GM23338 (cell line): Measurements from ENCODE around the gene UIMC1. TPM values are rescaled to one million over a fixed set of nuclear protein-coding genes. Genes with fewer than 3 reads are reported as not detected.

Experiments
- ATAC-seq: fragments of 200-7000 bp; cut with Tn5 transposase; 3 replicates; pipeline ENCODE4 v1.9.1; 2020
- DNase-seq: peaks from one replicate; pipeline ENCODE4 v3.0.0-alpha.2; 2015; ENCODE audit warnings: low spot score
- H2AFZ ChIP-seq: fragments of 200-600 bp; sonication (generic); 2 replicates; pipeline ENCODE4 v1.8.0; 2016; ENCODE audit warnings: antibody characterized with exemption, mild to moderate bottlenecking, moderate library complexity
- H3F3A ChIP-seq: fragments of 200-600 bp; sonication (generic); replicated peaks from 2 replicates; pipeline ENCODE4 v1.8.0; 2017; ENCODE audit warnings: antibody characterized with exemption, mixed run types, low read depth
- H3K27ac ChIP-seq: fragments of 200-600 bp; sonication (generic); 2 replicates; pipeline ENCODE4 v1.6.1; 2016; ENCODE audit warnings: low read depth
- H3K27me3 ChIP-seq: fragments of 200-600 bp; sonication (generic); 2 replicates; pipeline ENCODE4 v1.8.0; 2016; ENCODE audit warnings: mild to moderate bottlenecking, mixed run types, moderate library complexity; ENCODE audit not compliant: insufficient read depth
- H3K36me3 ChIP-seq: fragments of 200-600 bp; sonication (generic); 2 replicates; pipeline ENCODE4 v1.8.0; 2016; ENCODE audit warnings: mild to moderate bottlenecking; ENCODE audit not compliant: insufficient read depth
- H3K4me1 ChIP-seq: fragments of 200-600 bp; sonication (generic); 2 replicates; pipeline ENCODE4 v1.8.0; 2016; ENCODE audit warnings: mild to moderate bottlenecking, moderate library complexity; ENCODE audit not compliant: insufficient read depth
- H3K4me2 ChIP-seq: fragments of 200-600 bp; sonication (generic); 2 replicates; pipeline ENCODE4 v1.7.1; 2017; ENCODE audit warnings: mixed run types
- H3K4me3 ChIP-seq: fragments of 200-600 bp; sonication (generic); 2 replicates; pipeline ENCODE4 v1.6.1; 2016; ENCODE audit warnings: mixed run types
- H3K79me2 ChIP-seq: fragments of 200-600 bp; sonication (generic); replicated peaks from 2 replicates; pipeline ENCODE4 v1.8.0; 2017; ENCODE audit warnings: mild to moderate bottlenecking; ENCODE audit not compliant: insufficient read depth
- H3K9me2 ChIP-seq: fragments of 200-600 bp; sonication (generic); 2 replicates; pipeline ENCODE4 v1.8.0; 2017; ENCODE audit not compliant: insufficient read depth
- H4K20me1 ChIP-seq: fragments of 200-600 bp; sonication (generic); replicated peaks from 2 replicates; pipeline ENCODE4 v1.8.0; 2017; ENCODE audit warnings: mild to moderate bottlenecking; ENCODE audit not compliant: insufficient read depth
- H3K27ac Mint-ChIP-seq: 2 replicates; pipeline ENCODE4 v1.8.0; 2020; ENCODE audit warnings: inconsistent platforms, mild to moderate bottlenecking, moderate library complexity, mixed read lengths
- H3K27me3 Mint-ChIP-seq: 3 replicates; pipeline ENCODE4 v1.8.0; 2022; ENCODE audit warnings: low read depth, mild to moderate bottlenecking, moderate library complexity, mixed read lengths, inconsistent platforms; ENCODE audit not compliant: insufficient read depth, poor library complexity
- H3K36me3 Mint-ChIP-seq: 3 replicates; pipeline ENCODE4 v1.8.0; 2021; ENCODE audit warnings: low read depth, mild to moderate bottlenecking, inconsistent platforms, moderate library complexity, mixed read lengths
- H3K4me1 Mint-ChIP-seq: 3 replicates; pipeline ENCODE4 v1.8.0; 2020; ENCODE audit warnings: mild to moderate bottlenecking, inconsistent platforms, mixed read lengths
- H3K4me3 Mint-ChIP-seq: 3 replicates; pipeline ENCODE4 v1.8.0; 2021; ENCODE audit warnings: moderate library complexity, mild to moderate bottlenecking, inconsistent platforms, mixed read lengths
- H3K9me3 Mint-ChIP-seq: 3 replicates; pipeline ENCODE4 v1.8.0; 2020; ENCODE audit warnings: moderate library complexity, mild to moderate bottlenecking, inconsistent platforms, mixed read lengths
- CREB1 ChIP-seq: fragments of 250-450 bp; sonication (Bioruptor Pico); IDR thresholded peaks from 2 replicates; pipeline ENCODE4 v1.5.0; 2020; ENCODE audit warnings: low read depth, mild to moderate bottlenecking, moderate library complexity
- EZH2phosphoT487 ChIP-seq: fragments of 200-600 bp; sonication (generic); IDR thresholded peaks from one replicate; pipeline ENCODE4 v1.8.1; 2018; ENCODE audit warnings: antibody characterized with exemption; ENCODE audit not compliant: unreplicated experiment
- NANOG ChIP-seq: IDR thresholded peaks from 2 replicates; pipeline ENCODE4 v1.6.1; 2016; ENCODE audit warnings: antibody characterized with exemption, borderline replicate concordance
- POLR2AphosphoS5 ChIP-seq: IDR thresholded peaks from 2 replicates; pipeline ENCODE4 v1.6.1; 2016; ENCODE audit warnings: antibody characterized with exemption, low read depth
- polyA plus RNA-seq: library from polyadenylated mRNA; unstranded; fragments of >200 nt; fragmentation: Nextera tagmentation; extraction: Ambion mirVana; gene quantifications from 2 replicates; pipeline ENCODE4 v1.2.1, GENCODE V29; 2016
- total RNA-seq: library from RNA; depleted of rRNA; stranded (reverse); fragments of >200 nt; shearing (Covaris generic); gene quantifications from 2 replicates; pipeline ENCODE4 v1.2.3, GENCODE V29; 2014
- TF ChIP-seq, protein P1 (sequence below), 2 experiments: fragments of 200-600 bp in 1 of 2; sonication (generic) in 1 of 2; conservative IDR thresholded peaks; 2 replicates each; pipeline versions ENCODE4 v1.5.1 to v1.6.1; 2016 to 2017; ENCODE audit warnings: antibody characterized with exemption in 2 of 2, low read depth in 2 of 2, mild to moderate bottlenecking in 2 of 2, moderate library complexity in 1 of 2
- TF ChIP-seq, protein P2 (sequence below): IDR thresholded peaks from 2 replicates; pipeline ENCODE4 v1.6.1; 2016; ENCODE audit warnings: antibody characterized with exemption
- TF ChIP-seq, protein P3 (sequence below): fragments of 250-450 bp; sonication (Bioruptor Pico); IDR thresholded peaks from 2 replicates; pipeline ENCODE4 v1.5.0; 2020; ENCODE audit warnings: mild to moderate bottlenecking, moderate library complexity

Gene UIMC1
- total and polyA plus RNA-seq, 2 experiments from 2014 or later = 36.4 to 40.1 TPM

DNA sequence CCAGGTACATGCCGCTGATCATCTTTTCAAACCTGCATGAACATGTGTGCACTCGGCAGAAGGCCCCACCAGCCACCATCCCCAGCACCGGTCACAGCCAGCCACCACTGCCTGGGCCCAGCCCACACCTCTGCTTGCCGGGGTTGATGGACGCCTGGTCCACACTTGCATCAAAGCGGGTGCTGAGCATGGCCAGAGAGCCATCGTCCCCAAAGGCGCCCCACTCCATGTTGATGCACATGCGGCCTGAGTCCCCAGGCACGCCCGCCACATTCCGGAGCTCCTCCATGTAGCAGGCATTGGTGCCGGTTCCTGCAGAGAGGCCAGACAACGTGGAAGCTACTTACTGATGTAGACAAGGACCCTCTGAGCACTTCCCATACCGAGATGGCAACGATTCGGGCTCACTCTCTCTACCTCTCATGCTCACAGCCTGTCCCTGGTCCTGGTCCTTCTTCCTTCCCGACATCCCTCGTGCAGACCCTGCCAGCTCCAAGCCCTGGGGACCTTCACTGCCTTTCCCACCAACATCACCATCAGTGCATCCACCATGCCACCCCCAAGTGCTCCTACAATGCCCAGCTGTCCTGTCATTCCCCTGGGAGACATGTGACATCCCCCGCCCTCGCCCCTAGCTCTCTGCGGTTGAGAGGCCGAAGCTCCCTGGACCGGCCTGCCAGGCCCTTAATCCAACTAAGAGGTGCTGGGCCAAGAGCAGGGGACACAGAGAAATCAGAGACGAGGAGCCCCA, 124.6 kb downstream of the UIMC1 start:
- Mint-ChIP-seq H3K27ac (no peak overlapping the region; the same call in 1 of the 2 replicates), H3K9me3 (no peaks in the 10 kb centered on the region), H3K36me3 (no peaks in the 10 kb centered on the region), H3K4me1 (peaks cover 12% of the 10 kb centered on the region; the same call in 2 of the 3 replicates), H3K27me3 (peaks cover 8% of the 10 kb centered on the region), H3K4me3 (no peak overlapping the region)
- DNase-seq (no peak), ATAC-seq (no peak)
- Histone ChIP-seq H3K9me2 (no peaks in the 10 kb centered on the region), H4K20me1 (no peaks in the 10 kb centered on the region), H2AFZ (no peak overlapping the region), H3K79me2 (no peaks in the 10 kb centered on the region), H3K4me1 (no peaks in the 10 kb centered on the region), H3K27me3 (no peaks in the 10 kb centered on the region), H3K36me3 (no peaks in the 10 kb centered on the region), H3K4me2 (no peak overlapping the region), H3K4me3 (no peak overlapping the region), H3F3A (no peaks in the 10 kb centered on the region), H3K27ac (no peak overlapping the region)
- TF ChIP-seq CREB1 (CRISPR knock-in tag) (no peak), EZH2phosphoT487 (no peak), POLR2AphosphoS5 (no peak), NANOG (no peak)
- TF ChIP-seq, protein P1, sequence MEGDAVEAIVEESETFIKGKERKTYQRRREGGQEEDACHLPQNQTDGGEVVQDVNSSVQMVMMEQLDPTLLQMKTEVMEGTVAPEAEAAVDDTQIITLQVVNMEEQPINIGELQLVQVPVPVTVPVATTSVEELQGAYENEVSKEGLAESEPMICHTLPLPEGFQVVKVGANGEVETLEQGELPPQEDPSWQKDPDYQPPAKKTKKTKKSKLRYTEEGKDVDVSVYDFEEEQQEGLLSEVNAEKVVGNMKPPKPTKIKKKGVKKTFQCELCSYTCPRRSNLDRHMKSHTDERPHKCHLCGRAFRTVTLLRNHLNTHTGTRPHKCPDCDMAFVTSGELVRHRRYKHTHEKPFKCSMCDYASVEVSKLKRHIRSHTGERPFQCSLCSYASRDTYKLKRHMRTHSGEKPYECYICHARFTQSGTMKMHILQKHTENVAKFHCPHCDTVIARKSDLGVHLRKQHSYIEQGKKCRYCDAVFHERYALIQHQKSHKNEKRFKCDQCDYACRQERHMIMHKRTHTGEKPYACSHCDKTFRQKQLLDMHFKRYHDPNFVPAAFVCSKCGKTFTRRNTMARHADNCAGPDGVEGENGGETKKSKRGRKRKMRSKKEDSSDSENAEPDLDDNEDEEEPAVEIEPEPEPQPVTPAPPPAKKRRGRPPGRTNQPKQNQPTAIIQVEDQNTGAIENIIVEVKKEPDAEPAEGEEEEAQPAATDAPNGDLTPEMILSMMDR (conservative IDR thresholded peaks at IDR 0.05; ENCODE audit: low read depth in 2 of 2) = no peak
- TF ChIP-seq, protein P2, sequence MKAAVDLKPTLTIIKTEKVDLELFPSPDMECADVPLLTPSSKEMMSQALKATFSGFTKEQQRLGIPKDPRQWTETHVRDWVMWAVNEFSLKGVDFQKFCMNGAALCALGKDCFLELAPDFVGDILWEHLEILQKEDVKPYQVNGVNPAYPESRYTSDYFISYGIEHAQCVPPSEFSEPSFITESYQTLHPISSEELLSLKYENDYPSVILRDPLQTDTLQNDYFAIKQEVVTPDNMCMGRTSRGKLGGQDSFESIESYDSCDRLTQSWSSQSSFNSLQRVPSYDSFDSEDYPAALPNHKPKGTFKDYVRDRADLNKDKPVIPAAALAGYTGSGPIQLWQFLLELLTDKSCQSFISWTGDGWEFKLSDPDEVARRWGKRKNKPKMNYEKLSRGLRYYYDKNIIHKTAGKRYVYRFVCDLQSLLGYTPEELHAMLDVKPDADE = no peak
- TF ChIP-seq, protein P3, sequence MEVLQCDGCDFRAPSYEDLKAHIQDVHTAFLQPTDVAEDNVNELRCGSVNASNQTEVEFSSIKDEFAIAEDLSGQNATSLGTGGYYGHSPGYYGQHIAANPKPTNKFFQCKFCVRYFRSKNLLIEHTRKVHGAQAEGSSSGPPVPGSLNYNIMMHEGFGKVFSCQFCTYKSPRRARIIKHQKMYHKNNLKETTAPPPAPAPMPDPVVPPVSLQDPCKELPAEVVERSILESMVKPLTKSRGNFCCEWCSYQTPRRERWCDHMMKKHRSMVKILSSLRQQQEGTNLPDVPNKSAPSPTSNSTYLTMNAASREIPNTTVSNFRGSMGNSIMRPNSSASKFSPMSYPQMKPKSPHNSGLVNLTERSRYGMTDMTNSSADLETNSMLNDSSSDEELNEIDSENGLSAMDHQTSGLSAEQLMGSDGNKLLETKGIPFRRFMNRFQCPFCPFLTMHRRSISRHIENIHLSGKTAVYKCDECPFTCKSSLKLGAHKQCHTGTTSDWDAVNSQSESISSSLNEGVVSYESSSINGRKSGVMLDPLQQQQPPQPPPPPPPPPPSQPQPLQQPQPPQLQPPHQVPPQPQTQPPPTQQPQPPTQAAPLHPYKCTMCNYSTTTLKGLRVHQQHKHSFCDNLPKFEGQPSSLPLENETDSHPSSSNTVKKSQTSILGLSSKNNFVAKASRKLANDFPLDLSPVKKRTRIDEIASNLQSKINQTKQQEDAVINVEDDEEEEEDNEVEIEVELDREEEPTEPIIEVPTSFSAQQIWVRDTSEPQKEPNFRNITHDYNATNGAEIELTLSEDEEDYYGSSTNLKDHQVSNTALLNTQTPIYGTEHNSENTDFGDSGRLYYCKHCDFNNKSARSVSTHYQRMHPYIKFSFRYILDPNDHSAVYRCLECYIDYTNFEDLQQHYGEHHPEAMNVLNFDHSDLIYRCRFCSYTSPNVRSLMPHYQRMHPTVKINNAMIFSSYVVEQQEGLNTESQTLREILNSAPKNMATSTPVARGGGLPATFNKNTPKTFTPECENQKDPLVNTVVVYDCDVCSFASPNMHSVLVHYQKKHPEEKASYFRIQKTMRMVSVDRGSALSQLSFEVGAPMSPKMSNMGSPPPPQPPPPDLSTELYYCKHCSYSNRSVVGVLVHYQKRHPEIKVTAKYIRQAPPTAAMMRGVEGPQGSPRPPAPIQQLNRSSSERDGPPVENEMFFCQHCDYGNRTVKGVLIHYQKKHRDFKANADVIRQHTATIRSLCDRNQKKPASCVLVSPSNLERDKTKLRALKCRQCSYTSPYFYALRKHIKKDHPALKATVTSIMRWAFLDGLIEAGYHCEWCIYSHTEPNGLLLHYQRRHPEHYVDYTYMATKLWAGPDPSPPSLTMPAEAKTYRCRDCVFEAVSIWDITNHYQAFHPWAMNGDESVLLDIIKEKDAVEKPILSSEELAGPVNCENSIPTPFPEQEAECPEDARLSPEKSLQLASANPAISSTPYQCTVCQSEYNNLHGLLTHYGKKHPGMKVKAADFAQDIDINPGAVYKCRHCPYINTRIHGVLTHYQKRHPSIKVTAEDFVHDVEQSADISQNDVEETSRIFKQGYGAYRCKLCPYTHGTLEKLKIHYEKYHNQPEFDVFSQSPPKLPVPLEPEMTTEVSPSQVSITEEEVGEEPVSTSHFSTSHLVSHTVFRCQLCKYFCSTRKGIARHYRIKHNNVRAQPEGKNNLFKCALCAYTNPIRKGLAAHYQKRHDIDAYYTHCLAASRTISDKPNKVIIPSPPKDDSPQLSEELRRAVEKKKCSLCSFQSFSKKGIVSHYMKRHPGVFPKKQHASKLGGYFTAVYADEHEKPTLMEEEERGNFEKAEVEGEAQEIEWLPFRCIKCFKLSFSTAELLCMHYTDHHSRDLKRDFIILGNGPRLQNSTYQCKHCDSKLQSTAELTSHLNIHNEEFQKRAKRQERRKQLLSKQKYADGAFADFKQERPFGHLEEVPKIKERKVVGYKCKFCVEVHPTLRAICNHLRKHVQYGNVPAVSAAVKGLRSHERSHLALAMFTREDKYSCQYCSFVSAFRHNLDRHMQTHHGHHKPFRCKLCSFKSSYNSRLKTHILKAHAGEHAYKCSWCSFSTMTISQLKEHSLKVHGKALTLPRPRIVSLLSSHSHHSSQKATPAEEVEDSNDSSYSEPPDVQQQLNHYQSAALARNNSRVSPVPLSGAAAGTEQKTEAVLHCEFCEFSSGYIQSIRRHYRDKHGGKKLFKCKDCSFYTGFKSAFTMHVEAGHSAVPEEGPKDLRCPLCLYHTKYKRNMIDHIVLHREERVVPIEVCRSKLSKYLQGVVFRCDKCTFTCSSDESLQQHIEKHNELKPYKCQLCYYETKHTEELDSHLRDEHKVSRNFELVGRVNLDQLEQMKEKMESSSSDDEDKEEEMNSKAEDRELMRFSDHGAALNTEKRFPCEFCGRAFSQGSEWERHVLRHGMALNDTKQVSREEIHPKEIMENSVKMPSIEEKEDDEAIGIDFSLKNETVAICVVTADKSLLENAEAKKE (CRISPR knock-in tag) = no peak
